Measurements from ENCODE around the gene FLNB. TPM values are rescaled to one million over a fixed set of nuclear protein-coding genes. Genes with fewer than 3 reads are reported as not detected.

FLNB gene
- total and polyA plus RNA-seq, 2 of the 13 experiments (the other 11 are each of a cell fraction or from before 2014, with no cell fraction given), result 106 to 130 TPM

DNA sequence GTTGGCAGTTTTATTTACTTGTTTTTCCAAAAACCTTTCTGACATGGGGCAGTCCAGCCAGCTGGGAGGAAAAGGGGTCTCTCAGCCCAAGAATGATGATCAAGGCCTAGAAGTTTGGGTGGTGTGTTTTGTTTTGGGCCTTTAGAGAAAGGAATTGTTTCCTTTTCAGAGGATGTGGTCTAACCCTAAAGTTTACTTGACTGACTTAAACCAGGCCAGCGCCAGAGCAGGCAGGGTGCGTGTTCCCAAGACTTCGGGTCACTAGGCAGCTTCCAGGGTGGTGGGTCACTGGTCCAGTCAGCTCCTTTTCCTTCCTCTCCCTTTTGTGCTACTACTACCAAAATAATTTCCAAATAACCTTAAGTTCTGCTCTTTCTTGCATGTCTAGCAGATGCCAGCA is 4.9 kb downstream of the FLNB start:
- no TSS peak for BruUV-seq (replicated peaks)
- in situ Hi-C loops (cut with HindIII; ENCODE audit: extremely low pct_ligation_motif_present, low pct_unique_long_range_greater_than_20kb), result no loop called here
- Histone ChIP-seq H3K9me3 (ENCODE audit: low read length) (no peaks in the 10 kb centered on the region), H3K4me1 (ENCODE audit: insufficient read depth, low read length) (peaks cover 80% of the 10 kb centered on the region), H3K27ac (ENCODE audit: extremely low read length, insufficient read depth, low read length) (no peak overlapping the region), H4K20me1 (ENCODE audit: insufficient read depth, low read length) (peaks cover 83% of the 10 kb centered on the region), H3K4me3 (replicated peaks in 1 of 3; ENCODE audit: insufficient read depth in 1 of 3, low read depth in 2 of 3, low read length in 3 of 3) (peak overlapping the region; percentile 3 to 14 (median 6); a peak in 1 of 6 replicates), H3K27me3 (ENCODE audit: control insufficient read depth in 1 of 2, insufficient read depth in 2 of 2, low read length in 2 of 2) (no peaks in the 10 kb centered on the region; a peak in 1 of 5 replicates), H2AFZ (ENCODE audit: low read length) (no peak overlapping the region), H3K36me3 (replicated peaks in 1 of 2; ENCODE audit: control insufficient read depth in 1 of 2, insufficient read depth in 2 of 2, low read length in 2 of 2) (peaks cover 11 to 18% of the 10 kb centered on the region in 2 experiments; a peak in 4 of 5 replicates), H3K79me2 (ENCODE audit: insufficient read depth, low read length) (peaks cover 97% of the 10 kb centered on the region), H3K4me2 (ENCODE audit: low read depth, low read length) (peak overlapping the region; percentile 90), H3K9ac (ENCODE audit: insufficient read depth, low read depth, low read length) (peak overlapping the region; percentile 18; the same call in 1 of the 2 replicates)
- no peak for ATAC-seq
- TF ChIP-seq HNF4A (CRISPR knock-in tag; IDR thresholded peaks at IDR 0.05), result no peak
- TF ChIP-seq, protein P1, sequence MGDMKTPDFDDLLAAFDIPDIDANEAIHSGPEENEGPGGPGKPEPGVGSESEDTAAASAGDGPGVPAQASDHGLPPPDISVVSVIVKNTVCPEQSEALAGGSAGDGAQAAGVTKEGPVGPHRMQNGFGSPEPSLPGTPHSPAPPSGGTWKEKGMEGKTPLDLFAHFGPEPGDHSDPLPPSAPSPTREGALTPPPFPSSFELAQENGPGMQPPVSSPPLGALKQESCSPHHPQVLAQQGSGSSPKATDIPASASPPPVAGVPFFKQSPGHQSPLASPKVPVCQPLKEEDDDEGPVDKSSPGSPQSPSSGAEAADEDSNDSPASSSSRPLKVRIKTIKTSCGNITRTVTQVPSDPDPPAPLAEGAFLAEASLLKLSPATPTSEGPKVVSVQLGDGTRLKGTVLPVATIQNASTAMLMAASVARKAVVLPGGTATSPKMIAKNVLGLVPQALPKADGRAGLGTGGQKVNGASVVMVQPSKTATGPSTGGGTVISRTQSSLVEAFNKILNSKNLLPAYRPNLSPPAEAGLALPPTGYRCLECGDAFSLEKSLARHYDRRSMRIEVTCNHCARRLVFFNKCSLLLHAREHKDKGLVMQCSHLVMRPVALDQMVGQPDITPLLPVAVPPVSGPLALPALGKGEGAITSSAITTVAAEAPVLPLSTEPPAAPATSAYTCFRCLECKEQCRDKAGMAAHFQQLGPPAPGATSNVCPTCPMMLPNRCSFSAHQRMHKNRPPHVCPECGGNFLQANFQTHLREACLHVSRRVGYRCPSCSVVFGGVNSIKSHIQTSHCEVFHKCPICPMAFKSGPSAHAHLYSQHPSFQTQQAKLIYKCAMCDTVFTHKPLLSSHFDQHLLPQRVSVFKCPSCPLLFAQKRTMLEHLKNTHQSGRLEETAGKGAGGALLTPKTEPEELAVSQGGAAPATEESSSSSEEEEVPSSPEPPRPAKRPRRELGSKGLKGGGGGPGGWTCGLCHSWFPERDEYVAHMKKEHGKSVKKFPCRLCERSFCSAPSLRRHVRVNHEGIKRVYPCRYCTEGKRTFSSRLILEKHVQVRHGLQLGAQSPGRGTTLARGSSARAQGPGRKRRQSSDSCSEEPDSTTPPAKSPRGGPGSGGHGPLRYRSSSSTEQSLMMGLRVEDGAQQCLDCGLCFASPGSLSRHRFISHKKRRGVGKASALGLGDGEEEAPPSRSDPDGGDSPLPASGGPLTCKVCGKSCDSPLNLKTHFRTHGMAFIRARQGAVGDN (CRISPR knock-in tag; IDR thresholded peaks at IDR 0.05), result 0 out of 2 replicates have a peak, but pooled peaks have one; percentile 13
- ChIA-PET CTCF (ENCODE audit: low intra/inter-chr PET ratio, low total read pairs) (no interaction called here), POLR2A (interaction anchor here (1.1 to 1.3 kb wide), 2 partner anchors 19 to 27 kb away, joined by 3 read pairs; no protein-coding TSS in a partner anchor)
- FAIRE-seq, result no peak
- intact Hi-C loops (cut with micrococcal nuclease; ENCODE audit: unreplicated experiment), result no loop called here
- no peak for DNase-seq (ENCODE audit: low spot score)
- 89% methylated on average over 3 of the region's 3 CpGs for WGBS (ENCODE audit: low lambda C conversion rate)
